ENCODE results near the gene CCR7. TPM values are rescaled to one million over a fixed set of nuclear protein-coding genes. Genes with fewer than 3 reads are reported as not detected.

CCR7 gene
- total and polyA plus RNA-seq, 2 of the 8 experiments (the other 6 are each of a cell fraction or from before 2014, with no cell fraction given) = 0.12 to 0.17 TPM

GRCh38 chr17:40539711-40540411, 25.4 kb downstream of the CCR7 start (continued):
- TF ChIP-seq ATF2 (IDR thresholded peaks at IDR 0.05; ENCODE audit: low read length) (no peak), FOSL1 (IDR thresholded peaks at IDR 0.05; ENCODE audit: insufficient read depth, low read depth, low read length) (no peak), EP300 (IDR thresholded peaks at IDR 0.05; ENCODE audit: borderline replicate concordance in 1 of 2, low read depth in 2 of 2, low read length in 2 of 2) (no peak), SIN3A (conservative IDR thresholded peaks at IDR 0.05 in 1 of 2, IDR thresholded peaks at IDR 0.05 in 1 of 2; ENCODE audit: low read depth in 1 of 2, low read length in 2 of 2) (no peak), POU5F1 (IDR thresholded peaks at IDR 0.05; ENCODE audit: low read depth, low read length) (no peak), CBX5 (IDR thresholded peaks at IDR 0.05; ENCODE audit: low read depth, low read length) (no peak), RBBP5 (IDR thresholded peaks at IDR 0.05; ENCODE audit: borderline replicate concordance, low read depth, low read length) (no peak), EGR1 (IDR thresholded peaks at IDR 0.05; ENCODE audit: borderline replicate concordance, low read depth, low read length) (no peak)
